Sigmoid colon (tissue), 3 donors: ENCODE results near the gene KIF26A.

Experiments
- CTCF ChIP-seq, 4 experiments: fragments of 450-650 bp in 3 of 4; fragments of 200-600 bp in 1 of 4; IDR thresholded peaks; one replicate each; pipeline ENCODE4 v1.5.1; 2016 to 2019; ENCODE audit warnings: antibody characterized with exemption in 4 of 4, mild to moderate bottlenecking in 3 of 4, moderate library complexity in 2 of 4
- POLR2A ChIP-seq, 2 donors: fragments of 450-650 bp; IDR thresholded peaks; one replicate each; pipeline ENCODE4 v1.6.1; 2016; ENCODE audit warnings: antibody characterized with exemption in 2 of 2, mild to moderate bottlenecking in 2 of 2, moderate library complexity in 2 of 2

- TF ChIP-seq POLR2A (IDR thresholded peaks at IDR 0.05): no peak
- TF ChIP-seq CTCF (IDR thresholded peaks at IDR 0.05): no peak
Measured at GRCh38 chr14:104145826-104146601, 7.6 kb downstream of the KIF26A start.
